A549 (cell line): ENCODE measurements around the gene ATF6B. TPM values are rescaled to one million over a fixed set of nuclear protein-coding genes. Genes with fewer than 3 reads are reported as not detected.

ENCODE experiments used
- ATAC-seq, 2 experiments: fragments of 200-7000 bp in 1 of 2; fragments of >200 bp in 1 of 2; cut with Nextera tagmentation in 1 of 2; cut with Tn5 transposase in 1 of 2; 3 replicates each; pipeline versions ENCODE4 v1.8.0 to v1.9.1; 2018 to 2020; ENCODE audit warnings: mild to moderate bottlenecking in 1 of 2, moderate library complexity in 1 of 2
- CTCF ChIA-PET: fragments of 300-600 bp; sonication (Branson Sonifier 250); formaldehyde crosslinking; extraction: SDS; loops from one replicate; lab custom pipeline; 2021; ENCODE audit warnings: antibody characterized with exemption, inconsistent platforms; lab: Yijun Ruan, JAX
- POLR2A ChIA-PET: fragments of 350-600 bp; formaldehyde crosslinking; extraction: SDS; loops from one replicate; lab custom pipeline; 2021; ENCODE audit warnings: antibody characterized with exemption, inconsistent platforms; lab: Yijun Ruan, JAX
- DNase-seq, 2 experiments: peaks; one replicate each; pipeline versions ENCODE4 v3.0.0 to v3.0.0-alpha.2; 2011 to 2016; ENCODE audit warnings: low read depth in 1 of 2, low spot score in 1 of 2
- FAIRE-seq: peaks from 2 replicates; lab custom pipeline; 2011; peaks lifted over from hg19 to GRCh38; lab: Jason Lieb, UNC
- H3K27ac ChIP-seq, 2 experiments: fragments of >200 bp; sonication (Bioruptor Twin); formaldehyde crosslinking; 3 replicates each; pipeline ENCODE4 v1.5.1; 2016 to 2017
- H3K4me1 ChIP-seq: fragments of >200 bp; sonication (Bioruptor Twin); formaldehyde crosslinking; 3 replicates; pipeline ENCODE4 v1.6.1; 2016
- H3K4me2 ChIP-seq: fragments of >200 bp; sonication (Bioruptor Twin); formaldehyde crosslinking; 3 replicates; pipeline ENCODE4 v1.6.1; 2016
- H3K4me3 ChIP-seq: fragments of >200 bp; sonication (Bioruptor Twin); formaldehyde crosslinking; 3 replicates; pipeline ENCODE4 v1.5.1; 2016
- H3K9me3 ChIP-seq: fragments of >200 bp; sonication (Bioruptor Twin); formaldehyde crosslinking; 3 replicates; pipeline ENCODE4 v1.6.1; 2016
- CBX2 ChIP-seq: fragments of 200-600 bp; sonication (generic); IDR thresholded peaks from 2 replicates; pipeline ENCODE4 v1.6.1; 2016; ENCODE audit warnings: low read depth, mild to moderate bottlenecking, borderline replicate concordance
- CEBPB ChIP-seq, 2 experiments: fragments of >200 bp in 1 of 2; sonication (Bioruptor Twin) in 1 of 2; formaldehyde crosslinking in 1 of 2; IDR thresholded peaks; 2 replicates each; pipeline ENCODE4 v1.6.1; 2012 to 2016
- EHF ChIP-seq: fragments of 250-450 bp; sonication (Bioruptor Pico); IDR thresholded peaks from 2 replicates; pipeline ENCODE4 v1.5.0; 2020; ENCODE audit warnings: mild to moderate bottlenecking
- EHMT2 ChIP-seq: fragments of 200-600 bp; sonication (generic); IDR thresholded peaks from 2 replicates; pipeline ENCODE4 v1.6.1; 2016; ENCODE audit warnings: antibody characterized with exemption, low read depth, mild to moderate bottlenecking, moderate library complexity
- EP300 ChIP-seq, 2 experiments: fragments of >200 bp; sonication (Bioruptor Twin); formaldehyde crosslinking; IDR thresholded peaks; 2 replicates in 1 of 2; 3 replicates in 1 of 2; pipeline ENCODE4 v1.6.1; 2016 to 2017
- ESRRA ChIP-seq: fragments of 150-350 bp; IDR thresholded peaks from 2 replicates; pipeline ENCODE4 v1.6.1; 2014; ENCODE audit warnings: mild to moderate bottlenecking, low read length, borderline replicate concordance
- FOSL2 ChIP-seq, 2 experiments: fragments of 450-650 bp in 1 of 2; fragments of >200 bp in 1 of 2; sonication (Bioruptor Twin) in 1 of 2; formaldehyde crosslinking; IDR thresholded peaks; 2 replicates each; pipeline versions ENCODE4 v1.5.0 to v1.6.1; 2016 to 2020; ENCODE audit warnings: mild to moderate bottlenecking in 1 of 2, moderate library complexity in 1 of 2
- HDAC2 ChIP-seq: fragments of 200-600 bp; sonication (generic); IDR thresholded peaks from 2 replicates; pipeline ENCODE4 v1.6.1; 2016
- HEYL ChIP-seq: fragments of 250-450 bp; sonication (Bioruptor Pico); IDR thresholded peaks from 2 replicates; pipeline ENCODE4 v1.8.0; 2021; ENCODE audit warnings: mild to moderate bottlenecking, moderate library complexity
- HOXB13 ChIP-seq: fragments of 250-450 bp; sonication (Bioruptor Pico); IDR thresholded peaks from 2 replicates; pipeline ENCODE4 v1.5.0; 2020; ENCODE audit warnings: low read depth, mild to moderate bottlenecking, moderate library complexity
- HOXB5 ChIP-seq: fragments of 250-450 bp; sonication (Bioruptor Pico); IDR thresholded peaks from 2 replicates; pipeline ENCODE4 v1.5.0; 2020; ENCODE audit warnings: mild to moderate bottlenecking, moderate library complexity
- JUN ChIP-seq, 2 experiments: fragments of >200 bp; sonication (Bioruptor Twin); formaldehyde crosslinking; IDR thresholded peaks; 2 replicates in 1 of 2; 3 replicates in 1 of 2; pipeline ENCODE4 v1.6.1; 2016 to 2017
- JUNB ChIP-seq: fragments of >200 bp; sonication (Bioruptor Twin); formaldehyde crosslinking; IDR thresholded peaks from 2 replicates; pipeline ENCODE4 v1.6.1; 2016
- KDM1A ChIP-seq: fragments of 200-600 bp; sonication (generic); IDR thresholded peaks from 2 replicates; pipeline ENCODE4 v1.6.1; 2016; ENCODE audit warnings: low read depth, mild to moderate bottlenecking
- MAFK ChIP-seq: fragments of 450-650 bp; IDR thresholded peaks from 2 replicates; pipeline ENCODE4 v1.6.1; 2014; ENCODE audit not compliant: partially characterized antibody
- MAX ChIP-seq: IDR thresholded peaks from 2 replicates; pipeline ENCODE4 v1.6.1; 2012
- MYC ChIP-seq: IDR thresholded peaks from 2 replicates; pipeline ENCODE4 v1.6.1; 2012; ENCODE audit warnings: mild to moderate bottlenecking, inconsistent platforms, low read length, improper control_type of control experiment, borderline replicate concordance
- NR3C1 ChIP-seq: fragments of >200 bp; sonication (Bioruptor Twin); formaldehyde crosslinking; IDR thresholded peaks from 3 replicates; pipeline ENCODE4 v1.6.1; 2017
- PHF8 ChIP-seq: fragments of 200-600 bp; sonication (generic); IDR thresholded peaks from 2 replicates; pipeline ENCODE4 v1.6.1; 2016; ENCODE audit warnings: low read depth, mild to moderate bottlenecking, antibody characterized with exemption, moderate library complexity, borderline replicate concordance
- POLR2A ChIP-seq: IDR thresholded peaks from 2 replicates; pipeline ENCODE4 v1.6.1; 2012; ENCODE audit warnings: mild to moderate bottlenecking, low read length
- POLR2AphosphoS2 ChIP-seq: conservative IDR thresholded peaks from 2 replicates; pipeline ENCODE4 v1.6.1; 2012; ENCODE audit warnings: low read length, improper control_type of control experiment, inconsistent platforms
- RARB ChIP-seq: fragments of 250-450 bp; sonication (Bioruptor Pico); IDR thresholded peaks from 2 replicates; pipeline ENCODE4 v1.8.0; 2021; ENCODE audit warnings: mild to moderate bottlenecking, moderate library complexity
- RCOR1 ChIP-seq: fragments of 150-350 bp; IDR thresholded peaks from 2 replicates; pipeline ENCODE4 v1.6.1; 2014; ENCODE audit warnings: antibody characterized with exemption, low read length, low read depth
- ZSCAN20 ChIP-seq: fragments of 250-450 bp; sonication (Bioruptor Pico); IDR thresholded peaks from 2 replicates; pipeline ENCODE4 v1.8.0; 2022; ENCODE audit warnings: mild to moderate bottlenecking, moderate library complexity
- WGBS: methylation state at CpG from one replicate; pipeline ENCODE4 v1.1.6; 2017; ENCODE audit errors: missing lambda C conversion rate; 5-methylcytosine and 5-hydroxymethylcytosine counted together
- polyA plus RNA-seq, 4 experiments: library from polyadenylated mRNA; depleted of rRNA in 3 of 4; stranded (reverse); fragments of >200 nt; fragmentation: RNase III in 1 of 4; extraction: RNeasy Plus Mini Kit Qiagen cat#74134 plus additional on column Dnase treatment in 1 of 4; gene quantifications; 2 replicates in 3 of 4; 3 replicates in 1 of 4; pipeline ENCODE4 v1.2.3, GENCODE V29; 2011 to 2017
- TF ChIP-seq, protein P1 (sequence below): fragments of >200 bp; sonication (Bioruptor Twin); formaldehyde crosslinking; IDR thresholded peaks from 3 replicates; pipeline ENCODE4 v1.6.1; 2016
- TF ChIP-seq, protein P2 (sequence below): fragments of >200 bp; sonication (Bioruptor Twin); formaldehyde crosslinking; IDR thresholded peaks from 2 replicates; pipeline ENCODE4 v1.6.1; 2016
- TF ChIP-seq, protein P3 (sequence below): fragments of 450-650 bp; IDR thresholded peaks from 2 replicates; pipeline ENCODE4 v1.6.1; 2014; ENCODE audit warnings: antibody characterized with exemption

Gene ATF6B
- polyA plus RNA-seq, 2 of the 4 experiments (the other 2 are of a cell fraction), result 19.3 to 29.0 TPM

GRCh38 chr6:32079566-32080290 is 48.3 kb downstream of the ATF6B start:
- ChIA-PET CTCF (interaction anchor here (0.9 to 1.6 kb wide), 2 partner anchors 31 to 75 kb away, joined by 3 to 5 read pairs; no protein-coding TSS in a partner anchor), POLR2A (no interaction called here)
- WGBS, result 70% methylated on average over 6 of the region's 7 CpGs
- Histone ChIP-seq H3K9me3 (no peaks in the 10 kb centered on the region), H3K4me2 (no peak overlapping the region), H3K4me3 (no peak overlapping the region), H3K27ac (no peak overlapping the region), H3K4me1 (peaks cover 7% of the 10 kb centered on the region; the same call in 1 of the 3 replicates)
- no peak for TF ChIP-seq ZSCAN20 (CRISPR knock-in tag)
- TF ChIP-seq POLR2A, result no peak
- TF ChIP-seq, protein P1, sequence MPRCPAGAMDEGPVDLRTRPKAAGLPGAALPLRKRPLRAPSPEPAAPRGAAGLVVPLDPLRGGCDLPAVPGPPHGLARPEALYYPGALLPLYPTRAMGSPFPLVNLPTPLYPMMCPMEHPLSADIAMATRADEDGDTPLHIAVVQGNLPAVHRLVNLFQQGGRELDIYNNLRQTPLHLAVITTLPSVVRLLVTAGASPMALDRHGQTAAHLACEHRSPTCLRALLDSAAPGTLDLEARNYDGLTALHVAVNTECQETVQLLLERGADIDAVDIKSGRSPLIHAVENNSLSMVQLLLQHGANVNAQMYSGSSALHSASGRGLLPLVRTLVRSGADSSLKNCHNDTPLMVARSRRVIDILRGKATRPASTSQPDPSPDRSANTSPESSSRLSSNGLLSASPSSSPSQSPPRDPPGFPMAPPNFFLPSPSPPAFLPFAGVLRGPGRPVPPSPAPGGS, result no peak
- no peak for TF ChIP-seq JUNB
- TF ChIP-seq NR3C1, result no peak
- TF ChIP-seq HOXB5 (CRISPR knock-in tag), result no peak
- DNase-seq (no peak), ATAC-seq (no peak), FAIRE-seq (no peak)

DNA sequence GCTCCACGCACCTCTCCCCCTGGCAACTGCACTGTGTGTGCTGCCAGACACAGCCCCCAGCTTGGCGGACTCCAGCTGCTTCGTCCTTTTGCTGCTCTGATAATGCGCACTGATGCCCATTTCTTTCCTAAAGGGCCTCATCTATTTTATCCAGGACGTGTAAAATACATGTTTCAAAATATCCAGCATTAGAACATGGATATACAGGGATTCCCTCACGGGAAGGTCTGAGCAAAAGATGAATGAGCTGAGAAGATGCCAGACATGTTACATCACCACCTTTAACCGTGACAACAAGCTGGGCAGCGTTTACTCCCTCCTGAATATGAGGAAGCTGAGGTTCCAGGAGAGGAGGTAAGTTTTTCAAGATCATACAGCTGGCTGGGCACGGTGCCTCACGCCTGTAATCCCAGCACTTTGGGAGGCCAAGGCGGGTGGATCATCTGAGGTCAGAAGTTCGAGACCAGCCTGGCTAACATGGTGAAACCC is 51.7 kb downstream of the ATF6B start:
- FAIRE-seq, result no peak
- Histone ChIP-seq H3K4me1 (no peaks in the 10 kb centered on the region), H3K9me3 (no peaks in the 10 kb centered on the region)
- CTCF ChIA-PET, result interaction anchor here (1.3 to 2.1 kb wide), 3 partner anchors 10 to 28 kb away, joined by 4 to 5 read pairs (median 4); no protein-coding TSS in a partner anchor
- TF ChIP-seq FOSL2 (IDR thresholded peaks at IDR 0.05) (no peak), FOSL2 (CRISPR knock-in tag; IDR thresholded peaks at IDR 0.05) (no peak), RARB (CRISPR knock-in tag) (no peak), KDM1A (no peak), HEYL (CRISPR knock-in tag) (no peak), HDAC2 (no peak), RCOR1 (no peak), CEBPB (IDR thresholded peaks at IDR 0.05) (no peak), HOXB13 (CRISPR knock-in tag) (no peak), MAX (no peak), ESRRA (no peak), NR3C1 (no peak), PHF8 (no peak), EP300 (IDR thresholded peaks at IDR 0.05) (no peak)
- TF ChIP-seq, protein P2, sequence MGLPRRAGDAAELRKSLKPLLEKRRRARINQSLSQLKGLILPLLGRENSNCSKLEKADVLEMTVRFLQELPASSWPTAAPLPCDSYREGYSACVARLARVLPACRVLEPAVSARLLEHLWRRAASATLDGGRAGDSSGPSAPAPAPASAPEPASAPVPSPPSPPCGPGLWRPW, result no peak
- TF ChIP-seq, all 56 proteins: peak for 0
- POLR2A ChIA-PET, result no interaction called here
- peak in 1 of 2 experiments; percentile 30 for DNase-seq
- no peak overlapping the region for H3K4me3 ChIP-seq
- WGBS, result 65% methylated on average over 12 of the region's 12 CpGs
- no peak overlapping the region for H3K27ac ChIP-seq
- no peak overlapping the region for H3K4me2 ChIP-seq
- peak in 1 of 2 experiments; percentile 35; a peak in 2 of 6 replicates for ATAC-seq

DNA sequence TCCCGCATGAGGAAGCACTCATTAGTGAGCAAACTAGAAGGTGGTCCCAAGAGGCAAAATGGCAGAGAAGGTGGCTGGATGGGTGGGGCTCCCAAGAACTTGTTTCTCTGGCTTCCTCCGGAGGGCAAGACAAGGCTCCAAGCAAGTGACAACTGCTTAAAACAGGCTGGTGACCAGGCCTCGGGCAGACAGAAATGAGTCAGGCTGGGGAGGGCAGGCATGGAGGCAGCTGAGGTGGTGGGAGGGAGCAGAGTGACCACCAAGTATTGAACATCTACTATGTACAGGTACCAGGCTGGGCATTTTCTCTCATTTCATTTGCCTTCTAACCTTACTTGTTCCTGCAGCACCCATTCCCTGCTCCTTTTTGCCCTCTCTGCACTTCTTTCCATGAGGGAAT is 52.3 kb downstream of the ATF6B start:
- H3K4me2 ChIP-seq, result no peak overlapping the region
- DNase-seq (no peak), FAIRE-seq (no peak), ATAC-seq (no peak)
- 65% methylated on average over 3 of the region's 3 CpGs for WGBS
- H3K4me3 ChIP-seq, result no peak overlapping the region
- H3K27ac ChIP-seq, result no peak overlapping the region
- no peaks in the 10 kb centered on the region for H3K4me1 ChIP-seq
- POLR2A ChIA-PET, result no interaction called here
- H3K9me3 ChIP-seq, result no peaks in the 10 kb centered on the region
- CTCF ChIA-PET, result interaction anchor here (1.3 to 2.1 kb wide), 3 partner anchors 10 to 28 kb away, joined by 4 to 5 read pairs (median 4); no protein-coding TSS in a partner anchor
- TF ChIP-seq MAFK, result no peak
- TF ChIP-seq POLR2AphosphoS2, result no peak
- no peak for TF ChIP-seq EHF (CRISPR knock-in tag)
- TF ChIP-seq HOXB5 (CRISPR knock-in tag), result no peak
- TF ChIP-seq EHMT2, result no peak
- no peak for TF ChIP-seq JUN (IDR thresholded peaks at IDR 0.05)
- no peak for TF ChIP-seq PHF8
- TF ChIP-seq, protein P3, sequence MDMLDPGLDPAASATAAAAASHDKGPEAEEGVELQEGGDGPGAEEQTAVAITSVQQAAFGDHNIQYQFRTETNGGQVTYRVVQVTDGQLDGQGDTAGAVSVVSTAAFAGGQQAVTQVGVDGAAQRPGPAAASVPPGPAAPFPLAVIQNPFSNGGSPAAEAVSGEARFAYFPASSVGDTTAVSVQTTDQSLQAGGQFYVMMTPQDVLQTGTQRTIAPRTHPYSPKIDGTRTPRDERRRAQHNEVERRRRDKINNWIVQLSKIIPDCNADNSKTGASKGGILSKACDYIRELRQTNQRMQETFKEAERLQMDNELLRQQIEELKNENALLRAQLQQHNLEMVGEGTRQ, result no peak
- no peak for TF ChIP-seq CBX2
- TF ChIP-seq MYC, result no peak
- TF ChIP-seq, protein P1, result no peak
